GM19025 (cell line): ENCODE data around the gene CPNE7.

Source experiments
- ATAC-seq: cut with Tn5 transposase; IDR thresholded peaks from one replicate; pipeline ENCODE4 v1.9.1; 2021; ENCODE audit warnings: mild to moderate bottlenecking, low read depth, moderate library complexity; ENCODE audit not compliant: unreplicated experiment

The CPNE7 gene

DNA sequence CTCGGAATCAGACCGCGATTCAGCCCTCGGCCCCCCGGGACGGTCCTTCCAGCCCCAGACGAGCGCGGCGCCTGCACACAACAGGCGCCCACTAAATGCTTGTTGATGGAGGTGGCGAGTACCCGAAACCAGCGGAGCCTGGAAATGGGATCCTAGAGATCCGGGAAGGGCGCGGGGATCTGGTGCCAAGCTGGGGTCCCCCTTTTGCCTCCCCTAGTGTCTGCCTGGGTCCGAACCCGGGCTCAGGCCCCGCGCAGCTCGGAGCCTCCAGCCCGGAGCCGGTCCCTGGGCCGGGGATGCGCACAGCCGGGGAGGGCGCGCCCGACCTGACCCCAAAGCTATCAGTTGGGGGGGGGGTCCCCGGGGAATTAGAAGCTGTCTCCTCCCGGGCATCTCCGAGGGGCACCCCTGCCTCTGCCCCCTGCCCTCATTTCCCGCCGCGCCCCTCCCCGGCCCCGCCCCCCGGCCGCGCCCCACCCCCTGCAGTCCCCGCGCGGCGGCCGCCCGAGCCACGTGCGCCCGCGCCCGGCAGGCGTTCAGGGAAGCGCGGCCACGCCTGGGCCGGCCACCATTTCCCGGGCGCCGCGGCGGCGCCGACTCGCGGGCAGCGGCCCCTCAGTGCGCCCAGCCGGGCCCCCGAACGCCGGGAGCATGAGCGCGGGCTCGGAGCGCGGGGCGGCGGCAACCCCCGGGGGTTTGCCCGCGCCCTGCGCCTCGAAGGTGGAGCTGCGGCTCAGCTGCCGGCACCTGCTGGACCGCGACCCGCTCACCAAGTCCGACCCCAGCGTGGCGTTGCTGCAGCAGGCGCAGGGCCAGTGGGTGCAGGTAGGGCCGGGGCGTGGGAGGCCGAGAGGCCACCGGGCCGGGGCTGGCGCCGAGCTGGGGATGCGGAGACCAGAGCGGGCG is at the start of gene CPNE7:
TSS of gene CPNE7 (plus strand) at position 512 of the 906 bp plus-strand sequence. CDS start at position 652, 140 bp downstream.
- ATAC-seq, result no peak

GRCh38 chr16:89529097-89529496 is 46.5 kb upstream of the CPNE7 start:
- ATAC-seq, result no peak

- no peak for ATAC-seq
These were observed 44.9 kb upstream of the CPNE7 start for GRCh38 chr16:89530401-89531381.

DNA sequence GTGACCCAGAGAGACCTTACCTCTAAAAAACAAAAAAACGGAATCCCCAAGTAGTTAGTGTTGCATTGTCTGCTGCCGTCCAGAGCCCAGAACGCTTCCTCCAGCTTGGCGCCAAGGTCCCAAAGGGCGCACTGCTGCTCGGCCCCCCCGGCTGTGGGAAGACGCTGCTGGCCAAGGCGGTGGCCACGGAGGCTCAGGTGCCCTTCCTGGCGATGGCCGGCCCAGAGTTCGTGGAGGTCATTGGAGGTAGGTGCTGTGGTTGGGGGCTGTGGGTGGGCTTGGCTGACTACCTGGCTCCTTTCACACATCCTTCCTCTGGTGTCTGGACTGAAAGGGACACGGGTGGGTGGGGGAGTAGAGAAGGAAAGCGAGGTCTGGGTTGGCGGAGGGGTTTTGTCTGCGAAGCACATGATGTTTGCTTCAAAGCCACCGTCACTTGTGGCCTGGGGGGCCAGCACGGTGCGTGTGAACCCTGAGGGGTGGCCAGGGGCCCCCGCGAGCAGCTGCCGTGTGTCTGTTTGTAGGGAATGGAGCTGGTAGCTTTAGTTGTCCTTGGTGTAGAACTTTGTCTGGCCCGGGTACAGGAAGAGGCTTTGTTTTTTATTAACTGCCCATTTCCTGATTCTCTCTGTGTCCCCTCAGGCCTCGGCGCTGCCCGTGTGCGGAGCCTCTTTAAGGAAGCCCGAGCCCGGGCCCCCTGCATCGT is 43.6 kb upstream of the CPNE7 start:
- ATAC-seq, result no peak

DNA sequence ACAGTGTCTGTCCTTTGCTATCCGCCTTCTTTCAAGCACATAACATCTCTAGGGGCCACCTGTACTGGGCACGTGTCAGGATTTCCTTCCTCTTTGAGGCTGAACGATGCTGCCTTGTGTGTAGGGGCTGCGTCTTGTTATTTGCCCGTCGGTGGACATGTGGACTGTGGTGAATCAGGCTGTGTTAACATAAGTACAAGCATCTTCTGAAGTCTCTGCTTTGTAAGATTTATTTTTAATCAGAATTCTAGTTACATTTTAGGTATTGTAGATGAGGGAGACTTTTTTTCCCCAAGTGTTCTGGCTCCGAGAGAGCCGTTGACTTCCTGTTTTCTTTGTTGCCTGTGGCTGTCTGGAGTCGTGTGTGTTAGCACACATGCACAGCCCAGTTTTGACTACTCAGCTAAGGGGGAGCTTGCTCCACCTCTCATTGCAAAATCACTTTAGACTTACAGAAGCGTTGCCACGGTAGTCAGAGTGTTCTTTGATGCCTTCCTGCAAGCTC is 41.3 kb upstream of the CPNE7 start:
- ATAC-seq, result no peak

DNA sequence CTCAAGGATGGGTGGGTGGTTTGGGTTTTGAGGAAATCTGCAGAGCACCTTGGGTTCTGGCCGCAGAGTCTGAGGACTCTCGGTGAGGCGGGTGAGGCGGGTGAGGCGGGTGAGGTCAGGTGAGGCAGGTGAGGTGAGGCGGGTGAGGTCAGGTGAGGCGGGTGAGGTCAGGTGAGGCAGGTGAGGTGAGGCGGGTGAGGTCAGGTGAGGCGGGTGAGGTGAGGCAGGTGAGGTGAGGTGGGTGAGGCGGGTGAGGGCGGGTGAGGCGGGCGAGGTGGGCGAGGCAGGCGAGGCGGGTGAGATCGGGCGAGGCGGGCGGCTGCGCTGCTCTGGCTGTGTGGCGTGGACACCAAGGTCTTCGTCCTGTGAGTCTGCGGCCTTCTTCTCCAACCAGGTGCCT is 39.2 kb upstream of the CPNE7 start:
- ATAC-seq, result no peak

DNA sequence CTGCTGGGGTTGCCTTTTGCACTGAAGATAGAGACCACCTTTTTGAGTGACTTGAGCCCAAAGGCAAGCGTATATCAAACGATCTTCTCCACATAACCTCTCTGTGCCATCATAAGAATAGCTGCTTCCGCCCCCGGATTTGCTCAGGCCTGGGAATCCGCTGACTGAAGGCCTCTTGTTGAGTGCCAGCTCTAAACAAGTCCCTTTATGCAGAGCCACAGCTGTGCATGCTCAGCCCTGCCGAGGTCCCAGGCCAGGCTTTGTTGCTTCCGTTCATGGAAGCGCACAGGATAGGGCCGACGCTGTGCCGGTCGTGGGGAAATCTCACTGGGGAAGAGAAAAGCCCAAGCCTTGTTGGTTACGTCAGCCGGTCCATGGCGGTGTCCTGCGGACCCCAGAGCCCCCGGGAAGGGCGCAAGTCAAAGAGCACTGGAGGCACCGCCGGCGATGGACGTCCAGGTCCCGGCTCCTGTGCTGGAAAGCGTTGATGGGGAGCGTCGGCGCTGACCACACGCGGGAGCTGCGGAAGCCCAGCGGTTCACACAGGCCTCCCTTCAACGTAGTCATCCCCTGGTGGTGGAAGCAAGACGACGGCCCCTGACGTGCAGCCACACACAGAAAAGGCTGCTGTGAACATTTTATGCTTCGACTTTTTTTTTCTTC is 38.5 kb upstream of the CPNE7 start:
- ATAC-seq, result no peak

- no peak for ATAC-seq
These were observed 38.0 kb upstream of the CPNE7 start for GRCh38 chr16:89537549-89537925.

DNA sequence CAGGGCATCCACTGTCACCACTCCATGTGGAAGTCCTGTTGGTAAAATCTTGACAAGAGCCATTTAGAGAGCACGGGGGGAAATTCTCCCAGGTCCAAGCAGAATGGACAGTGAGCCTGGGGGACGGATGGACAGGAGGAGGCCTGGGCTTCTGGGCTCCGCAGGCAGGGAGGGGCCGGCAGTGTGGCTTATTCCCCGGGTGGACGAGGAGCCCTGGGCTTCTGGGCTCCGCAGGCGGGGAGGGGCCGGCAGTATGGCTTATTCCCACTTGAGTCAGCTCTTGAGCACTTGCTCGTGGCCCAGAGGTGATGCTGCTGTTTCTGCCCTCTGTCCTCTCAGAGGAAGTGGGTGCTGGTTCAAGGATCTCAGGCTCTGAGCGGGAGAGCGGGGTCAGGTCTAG is 37.3 kb upstream of the CPNE7 start:
- no peak for ATAC-seq

DNA sequence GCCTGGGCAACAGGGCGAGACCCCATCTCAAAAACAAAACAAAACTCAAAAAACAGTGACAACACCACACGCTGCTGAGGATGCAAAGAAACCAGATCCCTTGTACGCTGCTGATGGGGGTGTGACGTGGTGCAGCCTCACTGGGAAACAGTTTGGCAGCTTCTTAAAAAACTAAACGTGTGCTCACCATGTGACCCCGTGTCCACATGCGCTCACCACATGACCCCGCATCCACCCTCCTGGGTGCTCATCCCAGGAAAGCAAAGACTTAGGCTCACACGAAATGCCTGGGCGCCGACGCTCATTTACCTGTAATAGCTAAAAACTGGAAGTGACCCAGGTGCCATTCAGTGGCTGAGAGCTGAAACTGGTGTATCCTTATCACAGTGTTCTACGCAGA is 35.0 kb upstream of the CPNE7 start:
- ATAC-seq, result no peak

DNA sequence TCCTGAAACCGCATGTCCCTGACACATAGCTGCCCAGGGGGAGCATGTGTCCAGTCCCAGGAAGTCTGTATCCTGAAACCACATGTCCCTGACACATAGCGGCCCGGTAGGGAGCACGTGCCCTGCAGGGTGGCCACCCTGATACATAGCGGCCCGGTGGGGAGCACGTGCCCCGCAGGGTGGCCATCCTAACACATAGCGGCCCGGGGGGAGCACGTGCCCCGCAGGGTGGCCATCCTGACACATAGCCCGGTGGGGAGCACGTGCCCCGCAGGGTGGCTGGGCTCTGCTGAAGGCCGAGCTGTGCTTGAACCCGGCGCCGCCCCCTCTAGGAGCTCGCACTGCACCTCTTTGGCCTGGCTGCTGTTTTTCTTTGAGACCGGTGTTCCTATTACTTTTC is 33.8 kb upstream of the CPNE7 start:
- ATAC-seq, result no peak

DNA sequence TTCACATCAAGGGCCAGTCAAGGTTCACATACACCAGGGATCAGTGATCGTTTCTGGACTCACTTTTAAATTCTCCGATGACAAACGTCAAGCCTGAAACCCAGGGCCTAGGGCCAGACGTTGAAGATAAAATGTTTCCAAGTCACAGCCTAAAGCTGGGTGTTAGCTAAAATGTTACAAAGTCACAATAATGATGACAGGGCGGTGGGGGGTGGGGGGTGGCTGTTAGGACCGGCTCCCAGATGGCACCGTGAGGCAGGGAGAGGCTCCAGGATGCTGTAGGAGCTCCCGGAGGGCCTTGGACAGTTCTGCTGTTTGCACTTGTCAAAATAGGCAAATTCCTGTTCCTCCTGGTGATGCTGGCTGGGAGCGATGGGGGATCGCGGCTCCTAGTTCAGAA is 31.4 kb upstream of the CPNE7 start:
- no peak for ATAC-seq

DNA sequence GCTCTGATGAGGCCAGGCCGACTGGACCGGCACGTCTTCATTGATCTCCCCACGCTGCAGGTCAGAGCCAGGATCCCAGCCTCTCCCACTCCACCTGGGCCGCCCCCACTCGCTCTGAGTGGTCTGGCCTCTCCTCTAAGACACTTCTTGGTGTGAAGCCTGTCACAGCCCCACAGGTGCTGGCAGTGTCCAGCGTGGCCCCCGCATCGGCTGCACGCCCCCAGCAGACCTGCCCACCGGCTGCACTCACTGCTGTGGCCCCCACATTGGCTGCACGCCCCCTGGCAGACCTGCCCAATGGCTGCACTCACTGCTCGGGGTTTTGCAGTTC is 30.9 kb upstream of the CPNE7 start:
- no peak for ATAC-seq

DNA sequence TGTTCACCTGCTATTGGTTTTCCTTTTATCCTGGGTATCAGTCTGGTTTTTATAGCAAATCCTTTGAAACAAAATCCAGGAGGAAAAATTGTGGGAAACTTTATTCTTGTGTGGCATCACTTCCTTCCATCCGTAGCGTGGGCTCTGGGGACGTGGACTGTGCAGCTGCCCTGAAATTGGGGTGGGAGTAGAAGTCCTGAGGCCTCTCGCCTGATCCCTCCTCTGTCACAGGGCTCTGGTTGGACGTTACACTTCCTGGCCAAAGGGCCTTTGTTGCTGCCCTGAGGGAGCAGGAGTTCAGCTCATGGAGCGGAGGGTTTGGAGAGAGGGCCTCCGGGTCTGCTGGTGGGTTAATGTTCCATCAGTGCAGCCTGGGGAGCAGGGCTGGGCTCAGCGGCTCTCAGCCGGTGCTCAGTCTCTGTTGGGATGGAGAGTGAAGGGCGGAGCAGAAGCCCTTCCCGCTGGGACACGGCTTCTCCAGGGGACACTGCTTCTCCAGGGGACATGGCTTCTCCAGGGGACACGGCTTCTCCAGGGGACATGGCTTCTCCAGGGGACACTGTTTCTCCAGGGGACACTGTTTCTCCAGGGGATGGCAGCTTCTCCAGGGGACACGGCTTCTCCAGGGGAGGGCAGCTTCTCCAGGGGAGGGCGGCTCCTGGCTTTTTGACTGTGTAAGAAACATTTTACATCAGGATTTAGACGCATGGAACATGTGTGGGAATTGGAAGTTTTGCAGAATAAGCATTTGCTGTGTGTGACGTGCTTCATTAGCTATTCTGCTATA is 30.3 kb upstream of the CPNE7 start:
- ATAC-seq, result no peak

- no peak for ATAC-seq
These were observed 29.6 kb upstream of the CPNE7 start for GRCh38 chr16:89545831-89546574.

GRCh38 chr16:89546781-89547180 is 28.8 kb upstream of the CPNE7 start:
- ATAC-seq, result no peak

DNA sequence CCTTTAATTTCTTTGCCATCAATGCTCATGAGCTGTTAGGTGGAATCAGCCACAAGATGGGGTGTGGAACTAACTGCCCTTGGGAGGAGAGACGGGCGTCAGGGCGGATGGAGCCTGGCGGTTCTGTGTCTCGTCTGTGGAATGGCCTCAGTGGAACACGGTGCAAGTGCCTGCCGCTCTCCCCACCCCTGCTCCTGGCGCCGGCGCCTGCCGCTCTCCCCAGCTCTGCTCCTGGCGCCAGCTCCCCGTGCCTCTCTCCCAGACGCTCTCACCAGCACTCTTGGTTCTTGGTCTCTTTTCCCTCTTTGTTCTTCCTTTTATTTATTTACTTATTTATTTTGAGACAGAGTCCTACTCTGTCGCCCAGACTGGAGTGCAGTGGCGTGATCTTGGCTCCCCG is 28.3 kb upstream of the CPNE7 start:
- ATAC-seq, result no peak

DNA sequence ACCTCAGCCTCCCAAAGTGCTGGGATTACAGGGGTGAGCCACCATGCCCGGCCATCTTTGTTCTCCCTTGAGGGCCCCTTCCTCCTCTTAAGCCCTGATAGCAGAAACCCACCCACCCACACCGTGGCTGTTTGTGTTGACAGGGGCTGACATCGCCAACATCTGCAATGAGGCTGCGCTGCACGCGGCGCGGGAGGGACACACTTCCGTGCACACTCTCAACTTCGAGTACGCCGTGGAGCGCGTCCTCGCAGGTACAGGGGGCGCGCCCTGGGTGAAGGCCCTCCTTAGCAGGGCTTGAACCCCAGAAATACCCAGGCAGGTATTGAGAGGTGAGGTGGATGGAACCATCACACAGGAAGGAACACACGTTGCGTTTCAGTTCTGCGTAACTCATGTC is 27.7 kb upstream of the CPNE7 start:
- no peak for ATAC-seq
